GM21423 (cell line): Measurements from ENCODE around the gene LDLRAD4.
A peak's percentile ranks its signal among the peaks of the same experiment; 100 is the strongest.

ENCODE experiments used
- ATAC-seq: cut with Tn5 transposase; IDR thresholded peaks from one replicate; pipeline ENCODE4 v1.9.1; 2021; ENCODE audit warnings: mild to moderate bottlenecking, moderate library complexity; ENCODE audit not compliant: unreplicated experiment

Gene LDLRAD4

DNA sequence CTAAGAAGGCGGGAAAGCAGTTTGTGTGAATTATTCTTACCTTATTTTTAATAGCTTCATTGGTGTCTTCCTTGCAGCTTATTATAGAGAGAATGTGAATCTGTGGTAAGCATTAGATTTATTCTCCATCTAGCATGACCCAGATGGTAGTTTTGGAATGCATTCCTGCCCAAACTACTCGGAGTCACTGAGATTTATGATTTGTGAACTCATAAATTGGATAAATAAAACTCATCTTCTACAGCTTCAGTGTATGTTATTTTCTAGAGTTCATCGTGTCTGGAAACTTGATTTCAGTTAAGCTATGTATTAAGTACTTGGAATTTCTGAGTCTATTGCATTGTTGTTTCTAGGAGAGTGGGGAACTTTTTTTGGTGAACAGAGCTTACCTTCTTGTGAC, 337.3 kb downstream of the LDLRAD4 start:
- ATAC-seq = no peak

DNA sequence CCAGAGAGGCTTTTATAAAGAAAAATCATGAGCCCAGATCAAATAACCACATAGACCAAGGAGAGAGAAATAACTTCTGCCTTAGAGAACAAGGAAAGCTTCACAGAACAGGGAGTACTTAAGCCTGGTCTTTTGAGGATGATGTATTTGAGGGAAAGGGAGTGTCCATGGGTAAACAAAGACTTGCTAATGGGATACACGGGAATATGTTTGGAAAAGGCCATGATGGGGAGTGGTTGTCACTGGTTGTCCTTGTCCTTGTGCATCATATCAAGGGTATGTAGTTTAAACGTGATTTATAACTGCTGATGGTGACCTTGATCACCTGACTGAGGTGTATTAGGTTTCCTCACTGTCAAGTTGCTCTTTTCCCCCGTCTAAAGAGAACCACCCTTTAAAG, 337.9 kb downstream of the LDLRAD4 start:
- ATAC-seq = no peak

DNA sequence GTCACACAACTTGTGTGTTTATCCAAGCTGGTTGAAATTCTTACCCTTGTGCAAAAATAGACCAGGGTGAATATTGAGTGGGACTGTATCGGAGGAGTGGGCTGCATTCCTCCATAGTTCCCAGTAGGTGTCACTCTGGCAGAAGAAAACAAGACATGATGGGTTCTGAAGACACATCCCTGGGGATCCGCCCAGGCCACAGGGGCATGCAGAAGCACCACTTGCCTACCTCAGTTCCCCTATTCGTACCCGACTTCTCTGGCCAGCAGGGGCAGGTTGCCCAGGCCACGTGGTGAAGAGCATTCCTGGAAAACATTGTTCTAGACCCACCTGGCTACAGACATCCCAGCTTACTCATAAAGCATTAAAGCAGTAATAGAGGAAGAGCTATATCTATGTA, 339.6 kb downstream of the LDLRAD4 start:
- ATAC-seq = peak; percentile 41

DNA sequence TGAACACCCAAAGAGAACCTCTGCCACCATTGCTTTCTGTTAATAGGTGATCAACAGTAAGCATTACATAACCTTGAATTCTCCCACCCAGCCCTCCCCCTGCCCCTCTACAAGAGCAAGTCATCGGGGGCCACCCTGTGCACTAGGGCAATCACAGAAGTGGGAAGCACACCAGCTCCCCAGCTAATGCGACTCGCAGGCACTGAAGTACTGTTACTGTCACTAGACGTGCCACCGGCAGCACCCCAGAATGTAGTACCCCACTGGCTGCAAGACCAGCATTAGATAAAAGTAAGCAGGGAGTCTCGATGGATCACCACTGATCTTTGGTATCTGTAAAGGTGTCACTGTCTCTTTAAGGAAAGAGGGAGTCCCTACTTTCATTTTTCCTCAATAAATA, 340.2 kb downstream of the LDLRAD4 start:
- no peak for ATAC-seq

DNA sequence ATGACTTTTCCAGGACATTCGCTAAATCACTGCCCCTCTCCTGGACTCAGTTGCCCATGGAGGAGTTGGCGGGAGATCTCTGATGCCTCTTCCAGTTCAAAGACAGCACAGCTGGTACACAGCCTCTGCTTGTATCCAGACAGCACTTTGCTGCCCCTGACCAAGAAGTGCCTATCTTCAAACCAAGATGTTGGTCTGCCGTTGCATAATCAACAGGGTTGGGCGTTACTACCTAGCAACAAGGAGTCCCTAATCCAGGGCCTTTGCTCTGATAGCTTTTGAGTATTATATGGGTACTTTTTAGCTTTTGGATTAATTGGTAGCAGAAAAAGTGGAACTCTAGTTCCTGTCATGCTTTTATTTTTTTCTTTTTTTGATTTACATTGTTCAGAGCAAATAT, 341.2 kb downstream of the LDLRAD4 start:
- ATAC-seq = no peak

DNA sequence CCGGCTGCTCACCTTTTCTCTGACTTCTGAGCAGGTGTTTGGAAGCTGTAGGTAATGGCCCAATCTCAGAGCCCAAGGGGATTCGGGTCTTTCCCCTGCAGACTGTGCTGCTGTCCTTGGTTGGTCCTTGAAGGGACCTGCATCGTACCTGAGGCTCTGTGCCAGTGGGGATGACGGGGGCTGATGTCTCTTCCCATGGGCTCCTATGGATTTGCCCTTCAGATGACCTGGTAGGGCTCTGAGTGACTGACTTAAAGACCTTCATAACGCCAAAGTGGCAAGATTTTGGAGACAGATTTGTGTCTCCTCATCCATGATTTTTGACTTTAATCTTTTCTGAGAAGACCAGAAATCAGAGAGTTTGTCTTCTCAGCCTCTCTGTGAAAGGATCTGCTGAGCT, 341.7 kb downstream of the LDLRAD4 start:
- no peak for ATAC-seq

DNA sequence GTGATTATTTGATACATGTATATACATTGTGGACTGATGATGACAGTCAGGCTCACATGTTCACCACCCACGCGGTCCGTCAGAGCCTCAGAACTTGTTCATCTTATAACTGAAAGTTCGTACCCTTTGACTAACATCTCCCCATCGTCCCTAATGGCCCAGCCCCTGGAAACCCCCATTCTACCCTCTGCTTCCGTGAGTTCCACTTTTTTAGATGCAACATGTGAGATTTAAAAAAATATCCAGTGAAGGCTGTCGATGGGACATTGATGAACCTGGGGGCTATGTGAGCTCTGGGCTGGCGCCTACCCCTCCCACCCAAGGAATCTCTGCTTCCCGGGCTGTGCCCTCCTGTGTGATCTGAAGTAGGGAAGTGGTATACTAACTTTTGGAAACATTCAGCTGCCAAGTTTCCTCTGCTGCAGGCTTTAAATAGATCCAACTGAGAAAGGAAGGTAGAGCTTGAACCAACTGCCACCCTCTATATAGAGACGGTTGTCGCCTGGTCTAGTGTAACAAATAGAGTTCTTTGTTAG, 344.0 kb downstream of the LDLRAD4 start:
- ATAC-seq = peak; percentile 47

DNA sequence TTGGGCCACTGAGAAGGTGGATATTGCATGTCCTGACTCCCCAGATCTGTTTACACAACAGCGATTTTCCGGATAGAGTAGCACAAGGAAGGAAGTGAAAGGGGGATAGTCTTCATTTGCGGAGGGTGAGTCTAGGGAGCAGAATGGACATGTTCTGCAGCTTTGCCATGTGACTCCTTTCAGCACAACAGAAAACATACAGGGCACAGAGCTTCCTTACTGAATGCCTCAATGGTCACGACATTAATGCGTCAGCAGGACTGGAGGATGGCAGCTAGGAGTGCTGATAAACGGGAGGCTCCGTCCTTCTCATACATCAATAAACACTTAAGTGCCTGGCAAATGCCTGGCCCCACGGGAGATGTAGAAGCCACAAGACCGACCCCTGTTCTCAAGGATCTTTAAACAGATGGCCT, 344.8 kb downstream of the LDLRAD4 start:
- ATAC-seq = no peak

DNA sequence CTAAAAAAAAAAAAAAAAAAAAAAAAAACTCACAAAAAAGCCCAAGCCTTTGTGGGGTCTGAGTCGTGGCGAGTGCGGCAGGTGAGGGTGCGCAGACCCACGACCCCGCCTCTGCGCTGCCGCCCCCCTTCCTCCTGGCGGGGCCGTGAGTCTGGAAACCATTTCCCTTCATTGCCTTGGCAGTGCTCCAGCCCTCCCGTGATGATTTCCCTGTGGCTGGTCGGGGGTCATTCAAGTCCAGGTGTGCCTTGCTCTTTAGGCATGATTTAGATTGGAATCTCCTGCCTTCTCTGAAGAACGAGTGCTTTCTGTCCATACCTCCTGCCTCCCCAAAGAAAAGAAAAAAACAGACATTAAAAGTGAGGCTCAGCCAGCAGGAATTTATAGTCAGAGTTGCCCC, 346.0 kb downstream of the LDLRAD4 start:
- no peak for ATAC-seq

DNA sequence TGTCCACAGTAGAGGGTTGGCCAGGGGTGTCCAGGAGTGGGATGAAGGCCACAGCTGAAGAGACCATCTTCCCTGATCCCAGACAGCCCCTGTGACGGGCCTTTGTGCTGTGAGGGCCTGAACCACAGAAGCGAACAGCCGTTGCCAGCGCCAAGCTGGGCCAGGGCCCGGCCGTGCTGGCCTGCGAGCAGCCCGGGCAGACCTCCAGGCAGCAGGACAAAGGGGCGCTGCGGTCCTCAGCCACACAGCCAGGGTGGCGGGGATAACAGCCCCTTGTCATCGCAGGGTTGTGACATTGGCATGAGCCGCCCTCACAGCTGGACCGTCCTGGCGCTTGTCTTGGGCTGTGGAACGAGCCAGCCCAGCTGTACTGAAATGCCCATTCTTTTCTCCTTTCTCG, 346.7 kb downstream of the LDLRAD4 start:
- no peak for ATAC-seq

DNA sequence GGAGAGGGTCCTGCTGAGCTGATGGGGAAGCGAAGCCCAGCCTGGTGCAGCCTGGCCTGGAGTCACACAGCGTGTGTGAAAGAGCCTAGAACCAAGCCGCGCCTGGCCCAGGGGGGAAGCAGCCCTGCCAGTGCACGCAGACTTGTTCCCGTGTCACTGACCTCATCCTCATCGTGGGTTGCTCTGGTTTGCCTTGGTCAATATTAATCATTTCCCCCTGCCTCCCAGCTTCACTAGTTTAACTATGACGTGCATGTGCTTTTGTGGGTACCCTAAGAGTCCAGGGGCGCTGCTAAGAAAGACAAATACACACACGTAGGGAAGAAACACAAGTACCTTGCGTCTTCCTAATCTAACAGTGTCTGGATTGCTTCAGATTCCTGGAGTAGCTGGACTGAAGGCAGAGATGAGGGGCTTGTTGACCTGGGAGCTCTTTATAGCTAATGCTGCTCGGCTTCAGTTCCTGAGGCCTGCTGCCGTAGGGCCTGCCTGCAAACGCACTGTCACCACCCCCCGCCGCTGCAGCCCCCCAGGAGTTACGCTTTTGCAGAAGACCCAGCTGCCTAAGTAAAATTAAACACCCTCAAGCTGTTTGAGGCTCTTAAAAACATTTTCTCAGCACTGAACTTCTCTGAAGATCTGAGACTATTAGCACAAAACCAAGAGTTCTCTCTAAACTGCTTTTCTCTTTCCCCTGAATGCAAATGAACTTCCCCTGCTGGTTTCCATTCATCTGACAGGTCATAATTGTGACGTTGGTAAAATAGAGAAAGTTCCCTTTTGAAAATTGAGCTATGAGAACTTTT, 348.6 kb downstream of the LDLRAD4 start:
- peak; percentile 42 for ATAC-seq

DNA sequence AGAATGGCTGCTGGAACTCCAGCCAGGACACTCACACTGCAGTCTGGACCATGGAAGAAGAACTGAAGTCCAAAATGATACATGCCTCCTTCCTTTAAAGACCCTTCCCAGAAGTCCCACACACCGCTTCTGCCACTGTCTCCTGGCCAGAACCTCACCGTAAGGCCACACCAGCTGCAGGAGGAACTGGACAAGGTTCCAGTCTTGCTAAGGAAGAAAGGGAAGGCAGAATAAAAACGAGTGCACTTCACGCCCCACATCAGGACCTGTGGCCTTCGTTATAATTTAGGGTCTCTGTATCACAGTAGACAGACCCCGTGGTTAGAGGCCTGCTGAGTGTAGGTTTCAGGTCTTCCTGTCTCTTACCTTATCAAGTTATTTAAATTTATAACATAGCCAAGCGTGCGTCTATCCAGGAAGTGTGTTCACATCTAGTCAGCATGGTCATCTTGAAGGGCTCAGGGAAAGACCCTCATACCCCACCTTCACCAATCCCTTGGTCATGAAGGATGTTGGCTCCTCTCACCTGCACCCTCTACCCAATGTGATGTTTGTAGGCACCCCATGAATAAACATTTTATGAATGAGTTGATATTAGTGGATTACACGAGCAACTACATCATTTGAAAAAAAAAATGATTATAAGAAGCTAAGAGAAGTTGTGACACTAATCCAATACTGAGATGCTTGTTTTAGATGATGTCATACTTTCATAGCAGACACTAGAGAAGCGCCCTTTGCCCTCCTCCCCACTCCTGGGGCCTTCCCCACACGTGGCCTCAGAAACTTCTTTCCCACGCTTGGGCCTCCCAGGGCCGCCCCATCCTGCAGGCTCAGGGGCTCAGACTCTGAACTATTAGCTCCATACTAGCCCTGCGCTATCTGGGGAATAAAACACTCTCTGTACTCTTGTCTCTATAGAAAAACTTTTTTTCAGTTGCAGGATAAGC, 350.2 kb downstream of the LDLRAD4 start:
- ATAC-seq = peak; percentile 49

DNA sequence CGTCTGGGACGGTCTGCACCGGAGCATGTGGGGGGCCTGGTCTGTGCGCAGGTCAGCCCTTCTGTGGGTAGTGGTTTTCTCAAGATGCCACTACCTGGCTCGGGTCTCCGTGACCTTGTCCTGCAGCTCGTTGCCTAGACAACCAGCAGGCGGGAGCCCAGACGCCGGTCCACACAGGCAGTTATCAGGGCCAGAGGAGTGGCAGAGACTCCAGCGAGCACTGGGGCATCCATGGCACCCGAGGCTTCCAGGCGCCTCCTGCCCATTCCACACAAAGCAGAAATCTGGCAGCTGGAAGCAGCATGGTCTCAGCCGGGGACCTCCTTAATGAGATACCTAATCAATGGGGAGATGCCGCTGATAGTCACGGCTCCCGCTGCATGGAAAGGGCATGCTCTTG, 351.7 kb downstream of the LDLRAD4 start:
- ATAC-seq = no peak

DNA sequence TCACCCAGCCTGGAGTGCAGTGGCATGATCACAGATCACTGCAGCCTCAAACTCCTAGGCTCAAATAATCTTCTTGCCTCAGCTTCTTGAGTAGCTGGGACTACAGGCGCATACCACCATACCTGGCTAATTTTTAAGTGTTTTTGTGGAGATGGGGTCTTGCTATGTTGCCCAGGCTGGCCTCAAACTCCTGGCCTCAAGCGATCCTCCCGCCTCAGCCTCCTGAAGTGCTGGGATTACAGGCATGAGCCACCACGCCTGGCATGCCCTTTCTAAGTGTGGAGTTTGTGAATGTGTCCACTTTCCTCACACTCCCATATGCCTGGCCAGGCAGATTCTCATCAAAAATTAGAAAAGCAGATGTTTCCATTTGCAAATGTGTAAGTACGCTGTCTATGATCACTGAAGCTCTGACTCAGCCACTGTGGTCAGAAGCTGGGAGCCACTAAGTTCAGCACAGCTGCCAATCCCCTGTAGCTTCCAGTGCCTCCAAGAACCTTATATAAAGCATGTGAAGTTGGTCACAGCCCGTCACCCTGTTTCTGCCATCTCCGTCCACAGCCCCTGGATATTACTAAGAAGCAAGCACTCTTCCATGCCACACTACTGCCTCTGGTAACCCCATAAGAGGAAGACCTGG, 352.4 kb downstream of the LDLRAD4 start:
- no peak for ATAC-seq

DNA sequence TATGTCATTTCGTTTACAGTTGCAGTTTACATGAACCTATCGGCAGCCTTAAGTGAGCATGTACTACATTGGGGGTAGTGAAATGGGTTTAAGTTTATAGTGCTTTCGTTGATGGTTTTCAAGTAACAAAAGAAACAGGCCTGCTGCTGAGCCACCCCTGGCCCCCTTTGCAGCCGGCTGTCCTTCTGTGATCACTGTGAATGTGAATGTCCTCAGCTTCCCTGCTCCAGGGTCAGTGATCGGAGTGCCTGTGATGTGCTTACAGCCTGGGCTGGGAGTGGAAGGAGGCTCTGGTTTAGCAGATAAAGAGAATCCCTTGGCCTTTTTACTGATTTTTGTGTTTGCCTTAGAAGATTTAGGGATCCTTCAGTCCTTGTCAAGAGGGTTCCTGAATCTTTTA, 353.6 kb downstream of the LDLRAD4 start:
- no peak for ATAC-seq

DNA sequence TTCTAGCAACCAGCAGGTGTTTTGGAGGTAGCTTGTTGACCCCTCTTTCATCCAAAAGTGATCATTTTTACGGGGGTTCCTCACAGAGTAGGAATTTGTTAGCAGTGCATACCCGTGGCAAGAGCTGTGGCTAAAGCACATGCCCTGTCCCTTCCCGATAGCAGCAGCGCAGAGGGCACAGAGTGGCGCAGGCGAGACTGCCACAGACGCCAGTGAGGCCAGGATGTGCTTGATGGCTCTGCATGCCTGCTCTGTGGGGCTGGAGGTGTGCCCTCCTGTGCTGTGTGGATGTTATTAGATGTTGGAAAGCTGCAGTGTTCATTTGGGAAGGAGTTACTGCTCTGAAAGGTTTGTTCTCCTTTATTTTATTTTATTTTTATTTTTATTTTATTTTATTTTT, 354.2 kb downstream of the LDLRAD4 start:
- ATAC-seq = no peak

DNA sequence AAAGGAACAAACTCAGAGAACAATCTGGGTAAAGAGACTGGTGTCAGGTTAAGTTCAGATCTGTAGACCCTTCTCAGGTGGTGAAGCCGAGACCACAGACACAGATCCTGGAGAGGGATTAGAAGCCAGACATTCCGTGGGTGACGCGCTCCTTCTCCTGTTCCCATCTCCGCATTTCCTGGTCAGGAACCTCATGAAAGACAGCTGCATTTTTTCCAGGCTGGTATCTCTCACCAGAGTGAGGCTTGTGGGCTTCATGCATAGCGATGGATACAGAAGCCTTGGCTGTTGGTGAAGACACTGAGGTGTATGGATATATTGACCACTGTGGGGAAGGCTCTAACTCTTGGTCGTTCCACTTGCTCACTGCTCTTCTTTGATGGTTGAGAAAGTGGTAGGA, 355.2 kb downstream of the LDLRAD4 start:
- ATAC-seq = no peak

DNA sequence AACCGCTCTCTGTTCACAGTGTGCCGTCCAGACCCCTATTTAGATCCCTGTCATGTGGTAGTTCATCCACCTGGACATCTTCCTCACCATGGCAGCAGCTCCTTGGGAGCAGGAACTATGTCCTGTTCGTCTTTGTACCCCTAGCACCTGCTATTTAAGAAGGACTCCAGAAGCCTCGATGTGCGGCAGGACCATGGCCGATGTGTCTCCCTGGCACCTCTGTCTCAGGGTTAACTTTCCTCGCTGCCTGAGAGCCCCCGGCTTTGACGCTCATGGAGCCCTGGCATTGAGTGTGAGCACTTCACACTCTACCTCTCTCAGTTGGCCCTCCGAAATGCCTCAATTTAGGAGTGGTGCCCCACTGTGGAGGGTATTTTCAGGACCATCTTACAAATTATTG, 355.8 kb downstream of the LDLRAD4 start:
- ATAC-seq = no peak

DNA sequence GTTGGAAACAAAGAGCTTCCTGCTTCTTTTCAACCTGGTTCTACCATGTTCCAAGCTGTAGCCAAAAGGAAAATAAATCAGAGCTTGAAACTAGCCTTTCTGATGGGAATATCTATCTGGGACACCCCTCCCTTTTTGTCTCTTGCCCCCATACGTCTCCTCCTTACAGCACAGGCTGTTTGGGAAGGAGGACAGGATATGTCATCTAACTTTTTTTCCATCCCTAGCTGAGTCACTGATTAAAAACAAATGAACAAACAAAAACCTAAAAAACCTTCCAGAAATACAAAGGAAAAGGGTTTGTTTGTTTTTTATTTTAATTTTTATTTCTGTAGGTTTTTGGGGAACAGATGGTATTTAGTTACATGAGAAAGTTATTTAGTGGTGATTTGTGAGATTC, 356.2 kb downstream of the LDLRAD4 start:
- no peak for ATAC-seq

DNA sequence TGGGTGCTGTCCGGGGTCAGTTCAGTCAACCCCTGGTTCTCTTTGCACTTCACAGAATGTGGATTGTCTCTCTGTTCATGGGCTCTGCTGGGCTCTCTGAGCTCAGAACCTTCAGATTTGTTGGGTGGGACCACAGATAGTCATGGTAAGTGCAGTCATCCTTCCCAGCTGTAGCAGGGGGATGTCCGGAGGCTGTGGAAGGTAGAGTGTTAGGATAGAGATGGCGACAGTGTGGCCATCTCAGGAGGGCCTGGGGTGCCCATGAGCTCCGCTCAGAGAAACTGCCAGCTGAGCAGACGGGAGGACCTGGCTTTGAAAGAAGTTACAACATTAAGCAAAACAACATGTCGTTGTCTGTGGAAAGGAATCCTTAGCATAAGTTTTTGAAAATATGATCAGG, 358.0 kb downstream of the LDLRAD4 start:
- ATAC-seq = no peak

DNA sequence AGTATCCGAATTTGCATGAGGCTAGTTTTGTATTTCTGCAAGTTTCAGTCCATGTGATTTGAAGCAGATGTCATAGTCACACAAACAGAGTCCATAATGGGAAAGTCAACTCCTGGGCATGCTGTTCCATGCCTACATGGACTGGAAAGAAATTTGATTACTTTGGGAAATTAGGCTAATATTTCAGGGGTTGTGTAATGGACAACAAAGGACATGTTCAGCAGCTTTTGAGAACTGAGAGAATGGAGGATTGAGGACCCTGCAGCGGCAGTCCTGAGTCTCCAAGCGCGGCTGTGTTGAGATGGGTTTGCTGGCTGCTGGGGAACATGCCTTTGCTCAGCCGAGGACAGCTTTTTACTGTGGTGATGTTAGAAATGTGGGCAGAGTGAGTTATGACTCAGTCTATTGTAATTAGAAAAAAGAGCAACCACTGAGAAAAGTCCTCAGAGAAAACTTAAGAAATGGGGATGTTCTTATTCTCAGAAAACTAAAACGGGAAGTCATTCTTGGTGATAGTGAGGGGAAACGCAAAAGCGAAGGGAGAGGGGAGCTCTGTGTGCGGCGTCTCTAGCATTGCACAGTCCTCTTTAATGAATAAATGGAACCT, 358.6 kb downstream of the LDLRAD4 start:
- ATAC-seq = peak; percentile 86
